ENCODE data around the gene FITM2. TPM values are rescaled to one million over a fixed set of nuclear protein-coding genes. Genes with fewer than 3 reads are reported as not detected.

The FITM2 gene
- total and polyA plus RNA-seq, 2 donors from 2014 or later = 10.0 to 12.5 TPM

DNA sequence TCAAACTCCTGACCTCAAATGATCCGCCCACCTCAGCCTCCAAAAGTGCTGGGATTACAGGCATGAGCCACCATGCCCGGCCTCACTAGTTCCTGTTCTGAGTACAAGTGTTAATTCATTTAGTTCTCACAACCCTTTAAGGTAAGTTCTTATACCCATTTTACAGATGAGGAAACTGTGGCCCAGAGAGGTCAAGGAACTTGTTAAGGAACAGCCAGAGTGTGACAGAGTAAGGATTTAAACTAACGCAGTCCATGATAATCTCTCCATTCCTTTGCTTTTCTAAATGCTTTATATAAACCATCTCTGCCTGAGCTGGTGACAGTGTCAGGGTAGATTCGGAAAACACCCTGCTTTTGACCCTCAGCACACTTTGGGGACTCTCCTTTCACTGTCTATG, 13.3 kb downstream of the FITM2 start:
- TF ChIP-seq, protein P1, sequence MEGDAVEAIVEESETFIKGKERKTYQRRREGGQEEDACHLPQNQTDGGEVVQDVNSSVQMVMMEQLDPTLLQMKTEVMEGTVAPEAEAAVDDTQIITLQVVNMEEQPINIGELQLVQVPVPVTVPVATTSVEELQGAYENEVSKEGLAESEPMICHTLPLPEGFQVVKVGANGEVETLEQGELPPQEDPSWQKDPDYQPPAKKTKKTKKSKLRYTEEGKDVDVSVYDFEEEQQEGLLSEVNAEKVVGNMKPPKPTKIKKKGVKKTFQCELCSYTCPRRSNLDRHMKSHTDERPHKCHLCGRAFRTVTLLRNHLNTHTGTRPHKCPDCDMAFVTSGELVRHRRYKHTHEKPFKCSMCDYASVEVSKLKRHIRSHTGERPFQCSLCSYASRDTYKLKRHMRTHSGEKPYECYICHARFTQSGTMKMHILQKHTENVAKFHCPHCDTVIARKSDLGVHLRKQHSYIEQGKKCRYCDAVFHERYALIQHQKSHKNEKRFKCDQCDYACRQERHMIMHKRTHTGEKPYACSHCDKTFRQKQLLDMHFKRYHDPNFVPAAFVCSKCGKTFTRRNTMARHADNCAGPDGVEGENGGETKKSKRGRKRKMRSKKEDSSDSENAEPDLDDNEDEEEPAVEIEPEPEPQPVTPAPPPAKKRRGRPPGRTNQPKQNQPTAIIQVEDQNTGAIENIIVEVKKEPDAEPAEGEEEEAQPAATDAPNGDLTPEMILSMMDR (IDR thresholded peaks at IDR 0.05; ENCODE audit: borderline replicate concordance, extremely low read depth, insufficient read depth) = no peak
- Histone ChIP-seq H3K4me1 (ENCODE audit: control insufficient read depth in 2 of 3, insufficient read depth in 2 of 3, low read depth in 1 of 3, low read length in 3 of 3) (no peaks in the 10 kb centered on the region), H3K9ac (ENCODE audit: low read length in 3 of 3) (no peak overlapping the region), H3K4me3 (ENCODE audit: low read length in 3 of 3) (no peak overlapping the region), H3K9me3 (ENCODE audit: control insufficient read depth in 2 of 3, insufficient read depth in 1 of 3, low read length in 3 of 3) (no peaks in the 10 kb centered on the region), H3K36me3 (ENCODE audit: control insufficient read depth in 2 of 3, insufficient read depth in 3 of 3, low read length in 3 of 3) (no peaks in the 10 kb centered on the region), H3K27me3 (ENCODE audit: control insufficient read depth, insufficient read depth, low read length) (no peaks in the 10 kb centered on the region), H3K27ac (ENCODE audit: low read depth in 2 of 2, low read length in 2 of 2) (no peak overlapping the region)
- DNase-seq = no peak
- intact Hi-C loops (cut with DNase I) = no loop called here
- no peak for FAIRE-seq

DNA sequence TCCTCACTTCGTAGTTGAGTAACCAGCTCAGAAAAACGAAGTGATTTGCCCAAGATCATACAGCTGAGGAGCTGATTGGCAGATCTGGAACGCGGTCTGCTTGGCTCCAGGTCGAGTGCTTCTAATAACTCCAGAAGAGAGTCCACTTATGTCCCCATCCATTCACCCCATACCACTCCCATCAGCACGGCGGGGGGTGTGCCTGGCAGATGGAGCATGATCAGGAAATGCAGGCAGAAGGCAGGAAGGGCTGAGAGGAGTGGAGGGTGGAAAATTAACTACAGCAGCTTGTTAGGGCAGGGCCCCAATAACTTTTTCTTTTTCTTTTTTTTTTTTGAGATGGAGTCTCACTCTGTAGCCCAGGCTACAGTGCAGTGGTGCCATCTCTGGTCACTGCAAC, 15.0 kb downstream of the FITM2 start:
- FAIRE-seq = no peak
- intact Hi-C loops (cut with DNase I) = no loop called here
- DNase-seq = no peak
- Histone ChIP-seq H3K4me1 (ENCODE audit: control insufficient read depth in 2 of 3, insufficient read depth in 2 of 3, low read depth in 1 of 3, low read length in 3 of 3) (no peaks in the 10 kb centered on the region), H3K9ac (ENCODE audit: low read length in 3 of 3) (no peak overlapping the region), H3K4me3 (ENCODE audit: low read length in 3 of 3) (no peak overlapping the region), H3K9me3 (ENCODE audit: control insufficient read depth in 2 of 3, insufficient read depth in 1 of 3, low read length in 3 of 3) (no peaks in the 10 kb centered on the region), H3K27ac (ENCODE audit: low read depth in 2 of 2, low read length in 2 of 2) (no peak overlapping the region), H3K27me3 (ENCODE audit: control insufficient read depth, insufficient read depth, low read length) (no peaks in the 10 kb centered on the region), H3K36me3 (ENCODE audit: control insufficient read depth in 2 of 3, insufficient read depth in 3 of 3, low read length in 3 of 3) (no peaks in the 10 kb centered on the region)
- TF ChIP-seq, protein P1 (IDR thresholded peaks at IDR 0.05; ENCODE audit: borderline replicate concordance, extremely low read depth, insufficient read depth) = no peak

DNA sequence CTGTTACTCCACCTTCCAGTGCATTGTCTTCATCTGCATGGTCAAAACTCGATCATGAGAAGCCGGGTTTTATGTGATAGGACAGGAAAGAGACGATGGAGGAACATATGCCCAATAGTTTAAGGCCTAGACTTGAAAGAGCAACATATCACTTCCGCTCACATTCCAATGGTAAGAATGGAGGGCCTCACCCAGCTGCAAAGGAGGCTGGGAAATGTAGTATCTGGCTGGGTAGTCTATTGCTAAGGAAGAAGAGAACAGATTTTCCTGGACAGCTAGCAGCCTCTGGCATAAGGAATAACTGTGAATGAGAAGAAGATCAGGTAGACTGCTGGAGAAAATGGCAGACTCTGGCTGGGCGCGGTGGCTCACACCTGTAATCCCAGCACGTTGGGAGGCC, 19.2 kb downstream of the FITM2 start:
- no peak overlapping the region for H3K4me3 ChIP-seq (ENCODE audit: low read length in 3 of 3)
- no peak overlapping the region for H3K27ac ChIP-seq (ENCODE audit: low read depth in 2 of 2, low read length in 2 of 2)
- DNase-seq (no peak), FAIRE-seq (no peak)
- intact Hi-C loops (cut with DNase I) = no loop called here
- no peaks in the 10 kb centered on the region for H3K36me3 ChIP-seq (ENCODE audit: control insufficient read depth in 2 of 3, insufficient read depth in 3 of 3, low read length in 3 of 3)
- no peaks in the 10 kb centered on the region for H3K27me3 ChIP-seq (ENCODE audit: control insufficient read depth, insufficient read depth, low read length)
- H3K4me1 ChIP-seq (ENCODE audit: control insufficient read depth in 2 of 3, insufficient read depth in 2 of 3, low read depth in 1 of 3, low read length in 3 of 3) = peaks cover 0 to 3% (median 0%) of the 10 kb centered on the region in 3 donors
- TF ChIP-seq, protein P1 (IDR thresholded peaks at IDR 0.05; ENCODE audit: borderline replicate concordance, extremely low read depth, insufficient read depth) = no peak
- no peak overlapping the region for H3K9ac ChIP-seq (ENCODE audit: low read length in 3 of 3)
- H3K9me3 ChIP-seq (ENCODE audit: control insufficient read depth in 2 of 3, insufficient read depth in 1 of 3, low read length in 3 of 3) = no peaks in the 10 kb centered on the region

DNA sequence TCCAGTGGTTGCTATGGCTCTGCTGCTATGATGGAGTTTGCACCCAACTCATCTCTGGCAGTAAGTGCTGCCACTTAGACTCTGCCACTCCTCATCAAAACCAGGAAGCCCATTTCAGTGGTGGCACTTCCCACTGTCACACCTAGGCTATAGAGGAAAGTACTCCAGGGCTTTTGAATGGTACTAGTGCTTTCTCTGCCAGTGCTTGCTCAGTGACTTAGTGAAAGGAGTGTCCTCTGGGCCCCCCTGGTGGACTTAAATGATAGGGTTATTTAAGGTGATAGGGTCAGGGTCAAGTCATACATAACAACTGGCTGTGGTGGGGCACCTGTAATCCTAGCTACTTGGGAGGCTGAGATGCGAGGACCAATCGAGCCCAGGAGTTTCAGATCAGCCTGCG, 22.8 kb downstream of the FITM2 start:
- Histone ChIP-seq H3K36me3 (ENCODE audit: control insufficient read depth in 2 of 3, insufficient read depth in 3 of 3, low read length in 3 of 3) (no peaks in the 10 kb centered on the region), H3K9ac (ENCODE audit: low read length in 3 of 3) (no peak overlapping the region), H3K4me3 (ENCODE audit: low read length in 3 of 3) (no peak overlapping the region), H3K4me1 (ENCODE audit: control insufficient read depth in 2 of 3, insufficient read depth in 2 of 3, low read depth in 1 of 3, low read length in 3 of 3) (peaks cover 0 to 3% (median 0%) of the 10 kb centered on the region in 3 donors), H3K27ac (ENCODE audit: low read depth in 2 of 2, low read length in 2 of 2) (no peak overlapping the region), H3K9me3 (ENCODE audit: control insufficient read depth in 2 of 3, insufficient read depth in 1 of 3, low read length in 3 of 3) (no peaks in the 10 kb centered on the region), H3K27me3 (ENCODE audit: control insufficient read depth, insufficient read depth, low read length) (no peaks in the 10 kb centered on the region)
- TF ChIP-seq, protein P1 (IDR thresholded peaks at IDR 0.05; ENCODE audit: borderline replicate concordance, extremely low read depth, insufficient read depth) = no peak
- intact Hi-C loops (cut with DNase I) = no loop called here
- no peak for FAIRE-seq
- no peak for DNase-seq
